Pancreas (tissue), 10 donors: ENCODE results near the gene MEI4. TPM values are rescaled to one million over a fixed set of nuclear protein-coding genes. Genes with fewer than 3 reads are reported as not detected.
"Not testable (repeated sequence)": the region's sequence is repeated elsewhere in the genome, so short reads cannot be mapped to it uniquely, and the experiment has no call there.

Experiments
- ATAC-seq, 4 donors: fragments of 200-7000 bp; cut with Tn5 transposase; one replicate each; pipeline versions ENCODE4 v1.8.0 to v1.9.1; 2020; ENCODE audit warnings: mild to moderate bottlenecking in 4 of 4, moderate library complexity in 4 of 4
- DNase-seq, 6 donors: peaks; one replicate each; pipeline ENCODE4 v3.0.0-alpha.2; 2020
- FAIRE-seq: peaks from 2 replicates; lab custom pipeline; 2012; peaks lifted over from hg19 to GRCh38; lab: Jason Lieb, UNC
- H3K27ac ChIP-seq, 4 donors: fragments of 200-600 bp; sonication (generic); 1 replicate in 3 of 4; 2 replicates in 1 of 4; pipeline versions ENCODE4 v1.5.0 to v1.8.0; 2020
- H3K27me3 ChIP-seq, 4 donors: fragments of 200-600 bp; one replicate each; pipeline ENCODE4 v1.8.0; 2021
- H3K36me3 ChIP-seq, 3 donors: fragments of 200-600 bp; sonication (generic) in 1 of 3; one replicate each; pipeline versions ENCODE4 v1.5.0 to v1.8.0; 2020 to 2021
- H3K4me1 ChIP-seq, 3 donors: fragments of 200-600 bp; one replicate each; pipeline ENCODE4 v1.8.0; 2021
- H3K4me3 ChIP-seq, 4 donors: fragments of 200-600 bp; sonication (generic) in 2 of 4; one replicate each; pipeline versions ENCODE4 v1.5.0 to v1.8.0; 2020 to 2021
- H3K9me3 ChIP-seq, 4 donors: fragments of 200-600 bp; one replicate each; pipeline ENCODE4 v1.8.0; 2021
- CTCF ChIP-seq, 4 donors: fragments of 200-600 bp; sonication (generic) in 3 of 4; IDR thresholded peaks; one replicate each; pipeline versions ENCODE4 v1.5.0 to v1.8.0; 2021; ENCODE audit warnings: antibody characterized with exemption in 4 of 4
- WGBS, 2 donors: extraction: QIAGEN DNeasy Blood & Tissue Kit; methylation state at CpG; one replicate each; pipeline ENCODE4 v1.1.7; 2013; 5-methylcytosine and 5-hydroxymethylcytosine counted together
- intact Hi-C, 3 donors: fragments of 100-400 bp; cut with DNase I; formaldehyde crosslinking; loops; one replicate each; pipeline versions ENCODE4 v1.11.1 to v1.14.2; 2022
- polyA plus RNA-seq, 2 donors: library from polyadenylated mRNA; stranded (reverse); fragments of 200-250 nt; gene quantifications; one replicate each; pipeline ENCODE4 v1.2.3, GENCODE V29; 2013
- total RNA-seq, 6 donors: library from RNA; stranded (reverse); fragmentation: NEBNext Ultra II Directional in 4 of 6; extraction: Animal tissue kit (Norgen Biotek cat#: 25700) in 4 of 6; gene quantifications; one replicate each; pipeline versions ENCODE4 v1.2.1 to v1.2.4, GENCODE V29; 2021 to 2023
- donor health status: healthy with polysubstance abuse.
- donor health status: DM: no; HTN: no; CAD: no; lungs with moderate emphysema.
- donor health status: DM: no; HTN: no; CAD: no.
- donor health status: control.
- donor health status: control.
- donor health status: Bipolar disorder and iron deficiency.
- donor health status: DM: yes; HTN: yes; CAD: no.
- donor health status: DM: no; HTN: no; CAD: no.
- donor health status: DM: no; HTN: no; CAD: no.
- donor health status: DM: yes; HTN: yes; CAD: no.

The MEI4 gene
- total and polyA plus RNA-seq, 8 donors: 0.30 to 1.9 (median 1.1) TPM

- 90 to 97% methylated on average over 2 of the region's 2 CpGs for WGBS, 2 donors
- H3K27ac ChIP-seq: no peak overlapping the region
- no peak for TF ChIP-seq CTCF (IDR thresholded peaks at IDR 0.05)
- DNase-seq (no peak), FAIRE-seq (no peak), ATAC-seq (no peak)
- H3K4me3 ChIP-seq: no peak overlapping the region
- H3K27me3 ChIP-seq: no peaks in the 10 kb centered on the region
- no peaks in the 10 kb centered on the region for H3K4me1 ChIP-seq
- intact Hi-C loops: no loop called here
- no peaks in the 10 kb centered on the region for H3K36me3 ChIP-seq
- H3K9me3 ChIP-seq: no peaks in the 10 kb centered on the region
Observed at GRCh38 chr6:77816766-77817270, 164.0 kb downstream of the MEI4 start.

GRCh38 chr6:77822265-77822664 lies 169.4 kb downstream of the MEI4 start:
- no peaks in the 10 kb centered on the region for H3K36me3 ChIP-seq
- H3K9me3 ChIP-seq: no peaks in the 10 kb centered on the region
- intact Hi-C loops: no loop called here
- H3K27ac ChIP-seq: no peak overlapping the region
- no peak for DNase-seq
- TF ChIP-seq CTCF (IDR thresholded peaks at IDR 0.05): no peak
- no peak for ATAC-seq
- H3K4me3 ChIP-seq: no peak overlapping the region
- FAIRE-seq: no peak
- H3K27me3 ChIP-seq: no peaks in the 10 kb centered on the region
- H3K4me1 ChIP-seq: no peaks in the 10 kb centered on the region
- WGBS, 2 donors: 33 to 89% methylated on average over 2 of the region's 2 CpGs

GRCh38 chr6:77825204-77825603 lies 172.4 kb downstream of the MEI4 start:
- H3K27ac ChIP-seq: no peak overlapping the region
- H3K9me3 ChIP-seq: no peaks in the 10 kb centered on the region
- H3K4me1 ChIP-seq: no peaks in the 10 kb centered on the region
- no peak for ATAC-seq
- H3K36me3 ChIP-seq: no peaks in the 10 kb centered on the region
- H3K4me3 ChIP-seq: no peak overlapping the region
- no peak for TF ChIP-seq CTCF (IDR thresholded peaks at IDR 0.05)
- DNase-seq: no peak
- 67 to 72% methylated on average over 2 of the region's 2 CpGs for WGBS, 2 donors
- intact Hi-C loops: no loop called here
- H3K27me3 ChIP-seq: no peaks in the 10 kb centered on the region
- FAIRE-seq: no peak

DNA sequence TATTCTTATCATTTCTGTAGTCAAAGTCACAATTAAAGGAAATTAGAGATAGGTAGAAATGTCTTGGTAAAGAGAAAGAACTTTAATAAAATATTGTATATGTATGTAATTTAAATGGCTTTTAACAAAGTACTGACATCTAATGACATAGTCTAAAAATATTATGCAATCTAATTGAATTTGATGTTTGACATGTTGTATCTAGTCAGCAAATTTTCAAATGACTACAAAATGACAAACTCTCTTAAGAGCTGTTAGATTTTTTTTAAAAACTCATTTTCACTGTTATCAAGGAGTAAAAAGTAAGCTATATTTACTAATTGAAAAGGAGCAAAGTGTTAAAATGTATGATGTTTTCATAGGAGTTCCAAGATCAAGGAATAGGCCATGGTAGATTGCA lies 176.9 kb downstream of the MEI4 start:
- FAIRE-seq (no peak), ATAC-seq (no peak), DNase-seq (no peak)
- no peaks in the 10 kb centered on the region for H3K9me3 ChIP-seq
- no peaks in the 10 kb centered on the region for H3K4me1 ChIP-seq
- no peak for TF ChIP-seq CTCF (IDR thresholded peaks at IDR 0.05)
- no peaks in the 10 kb centered on the region for H3K27me3 ChIP-seq
- H3K4me3 ChIP-seq: no peak overlapping the region
- H3K27ac ChIP-seq: no peak overlapping the region
- intact Hi-C loops: no loop called here
- H3K36me3 ChIP-seq: no peaks in the 10 kb centered on the region

- 94 to 97% methylated on average over 2 of the region's 2 CpGs for WGBS, 2 donors
- FAIRE-seq, ATAC-seq: not testable (repeated sequence)
Observed at GRCh38 chr6:77833749-77834148, 180.9 kb downstream of the MEI4 start.

More at GRCh38 chr6:77833749-77834148, 180.9 kb downstream of the MEI4 start:
- DNase-seq, intact Hi-C loops, H3K9me3 ChIP-seq, H3K36me3 ChIP-seq, H3K4me1 ChIP-seq, H3K27ac ChIP-seq, H3K4me3 ChIP-seq, H3K27me3 ChIP-seq: not testable (repeated sequence)
